ACC112 (cell line): Measurements from ENCODE around the gene CAMK2B.
"Not testable (repeated sequence)": the region's sequence is repeated elsewhere in the genome, so short reads cannot be mapped to it uniquely, and the experiment has no call there.

Experiments
- H2AFZ ChIP-seq: fragments of 200-600 bp; sonication (generic); one replicate; pipeline ENCODE4 v1.6.0; 2017; ENCODE audit warnings: antibody characterized with exemption, low read length; ENCODE audit not compliant: unreplicated experiment
- H3K27ac ChIP-seq: fragments of 200-600 bp; sonication (generic); 2 replicates; pipeline ENCODE4 v1.5.1; 2014; ENCODE audit warnings: low read depth, mild to moderate bottlenecking, antibody characterized with exemption, low read length, moderate library complexity
- H3K27me3 ChIP-seq: fragments of 200-600 bp; sonication (generic); 2 replicates; pipeline ENCODE4 v1.6.1; 2014; ENCODE audit warnings: mild to moderate bottlenecking, antibody characterized with exemption, low read length, moderate library complexity, mixed read lengths; ENCODE audit not compliant: insufficient read depth
- H3K36me3 ChIP-seq: fragments of 200-600 bp; sonication (generic); 2 replicates; pipeline ENCODE4 v1.6.1; 2016; ENCODE audit warnings: mild to moderate bottlenecking, antibody characterized with exemption, low read length, moderate library complexity, mixed read lengths; ENCODE audit not compliant: insufficient read depth
- H3K4me1 ChIP-seq: fragments of 200-600 bp; sonication (generic); one replicate; pipeline ENCODE4 v1.6.1; 2016; ENCODE audit warnings: low read length, mixed read lengths; ENCODE audit not compliant: insufficient read depth, unreplicated experiment, control insufficient read depth
- H3K4me3 ChIP-seq: fragments of 200-600 bp; sonication (generic); 2 replicates; pipeline ENCODE4 v1.5.1; 2014; ENCODE audit warnings: mild to moderate bottlenecking, low read depth, low read length
- H3K79me2 ChIP-seq: fragments of 200-600 bp; sonication (generic); one replicate; pipeline ENCODE4 v1.6.0; 2016; ENCODE audit warnings: low read length; ENCODE audit not compliant: control insufficient read depth, unreplicated experiment, insufficient read depth

CAMK2B gene

DNA sequence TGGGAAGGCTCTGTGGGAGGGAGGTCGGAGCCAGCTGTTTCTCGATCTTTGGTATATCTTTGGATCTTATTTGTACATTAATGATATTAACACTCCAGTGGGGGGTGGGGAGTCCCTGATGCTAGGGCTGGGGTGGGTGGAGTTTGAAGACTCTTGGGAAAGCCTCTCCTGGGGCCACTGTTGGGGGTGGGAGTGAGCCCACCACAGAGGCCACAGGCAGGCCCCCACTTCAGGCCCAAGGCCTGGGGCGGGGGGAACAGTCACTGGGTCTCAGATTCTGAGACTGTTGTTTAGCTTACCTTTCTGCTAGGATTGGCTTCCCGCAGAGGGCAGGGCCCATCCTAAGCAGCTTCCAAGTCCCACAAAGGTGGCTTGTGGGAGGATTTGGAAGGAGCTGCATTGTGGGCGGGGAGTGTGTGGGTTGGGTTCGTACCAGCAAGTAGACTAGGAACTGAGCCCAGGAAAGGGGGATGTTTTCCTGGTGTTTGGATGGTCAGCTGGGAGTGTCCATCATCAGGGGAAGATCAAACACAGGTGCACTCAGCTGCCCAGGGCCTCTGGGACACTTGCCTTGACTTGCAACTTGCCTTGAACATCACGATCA is 112.7 kb downstream of the CAMK2B start:
- Histone ChIP-seq H3K27ac (no peak overlapping the region), H3K36me3 (peaks cover 21% of the 10 kb centered on the region), H3K27me3 (no peaks in the 10 kb centered on the region), H3K79me2 (no peaks in the 10 kb centered on the region), H2AFZ (no peak overlapping the region), H3K4me3 (no peak overlapping the region), H3K4me1 (no peaks in the 10 kb centered on the region)

DNA sequence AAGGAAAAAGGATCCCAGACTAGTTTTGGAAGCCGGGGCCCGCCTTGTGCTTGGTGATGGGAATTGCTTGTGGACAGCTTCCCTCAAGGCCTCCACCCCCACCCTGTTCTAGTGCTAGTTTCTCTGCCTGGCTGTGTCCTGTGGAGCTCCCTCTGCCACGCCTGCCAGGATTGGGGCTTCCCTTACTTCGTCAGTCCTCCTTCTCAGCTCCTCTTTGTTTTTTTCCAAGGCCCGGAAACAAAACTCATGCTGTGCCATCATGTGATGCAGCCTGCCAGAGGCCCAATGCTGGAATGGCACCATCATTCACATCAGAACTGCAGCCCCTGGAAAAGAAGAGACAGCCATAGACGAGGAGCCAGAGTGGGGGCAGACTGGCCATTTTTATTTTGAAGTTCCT is 113.4 kb downstream of the CAMK2B start:
- Histone ChIP-seq H3K36me3 (peaks cover 23% of the 10 kb centered on the region), H3K4me1 (no peaks in the 10 kb centered on the region), H3K27ac (no peak overlapping the region), H3K79me2 (no peaks in the 10 kb centered on the region), H3K4me3 (no peak overlapping the region), H2AFZ (no peak overlapping the region), H3K27me3 (no peaks in the 10 kb centered on the region)

DNA sequence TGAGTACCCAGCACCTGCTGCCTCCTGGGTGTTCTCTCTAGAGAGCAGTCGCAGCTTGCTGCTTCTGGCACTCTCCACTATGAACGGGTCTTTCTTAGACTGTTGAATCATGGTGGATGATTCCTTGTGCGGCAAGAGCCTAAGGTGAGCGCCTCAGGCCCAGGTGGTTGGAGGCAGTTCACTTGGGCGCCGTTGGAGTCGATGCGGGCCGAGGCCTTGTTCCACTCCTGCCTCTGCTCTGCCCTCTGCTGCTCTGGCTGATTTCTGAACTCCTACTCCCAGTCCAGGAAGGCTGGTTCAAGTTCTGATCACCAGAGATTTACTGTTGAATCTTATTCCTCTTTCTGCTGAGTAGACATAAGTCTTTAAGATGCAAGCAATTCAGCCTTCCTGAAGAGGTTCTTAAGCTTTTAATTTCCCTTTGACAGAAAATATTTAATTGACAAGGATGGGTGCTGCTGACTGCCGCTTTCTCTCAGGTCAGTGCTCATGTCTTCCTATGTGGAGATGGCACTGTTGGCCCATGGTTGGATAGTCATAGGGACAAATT is 114.2 kb downstream of the CAMK2B start:
- H3K4me3 ChIP-seq, result no peak overlapping the region
- peaks cover 28% of the 10 kb centered on the region for H3K36me3 ChIP-seq
- H3K79me2 ChIP-seq, result no peaks in the 10 kb centered on the region
- no peaks in the 10 kb centered on the region for H3K4me1 ChIP-seq
- no peak overlapping the region for H2AFZ ChIP-seq
- H3K27ac ChIP-seq, result no peak overlapping the region
- no peaks in the 10 kb centered on the region for H3K27me3 ChIP-seq

DNA sequence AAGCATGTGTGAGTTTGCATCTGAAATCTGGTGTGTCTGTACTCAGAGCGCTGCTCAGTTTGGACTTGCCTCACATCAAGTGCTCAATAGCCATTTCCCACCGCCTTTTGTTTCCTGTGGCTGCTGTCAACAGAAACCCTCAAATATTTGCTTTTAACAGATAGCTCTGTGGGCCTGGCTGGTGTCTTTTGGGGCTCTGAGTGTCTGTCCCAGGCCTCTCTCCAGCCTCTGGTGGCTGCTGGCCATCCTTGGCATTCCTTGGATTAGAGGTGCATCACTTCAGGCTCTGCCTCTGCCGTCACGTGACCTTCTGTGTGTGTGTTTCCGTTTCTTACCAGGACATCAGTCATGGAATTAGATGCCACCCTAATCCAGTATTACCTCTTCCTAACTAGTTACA is 115.3 kb downstream of the CAMK2B start:
- Histone ChIP-seq H2AFZ (no peak overlapping the region), H3K27ac (no peak overlapping the region), H3K4me1 (no peaks in the 10 kb centered on the region), H3K36me3 (peaks cover 36% of the 10 kb centered on the region), H3K27me3 (no peaks in the 10 kb centered on the region), H3K79me2 (peaks cover 4% of the 10 kb centered on the region), H3K4me3 (no peak overlapping the region)

DNA sequence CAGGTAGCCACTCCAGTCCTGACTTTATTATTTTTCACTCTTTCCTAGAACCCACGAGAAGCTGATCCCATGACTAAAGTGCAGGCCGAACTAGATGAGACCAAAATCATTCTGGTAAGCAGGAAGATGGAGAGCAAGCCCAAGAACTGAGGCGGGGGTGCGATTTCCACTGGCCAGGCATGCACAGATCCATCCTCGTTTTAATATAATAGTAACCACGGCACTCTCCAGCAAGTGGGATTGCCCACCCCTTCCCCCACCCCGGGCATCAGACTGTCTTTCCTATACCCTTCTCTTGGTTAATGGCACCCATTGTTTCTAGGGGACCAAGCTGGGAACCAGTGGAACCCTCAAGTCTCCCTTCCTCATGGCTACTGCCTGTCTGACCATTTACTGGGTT is 117.3 kb downstream of the CAMK2B start:
- Histone ChIP-seq H3K79me2 (peaks cover 24% of the 10 kb centered on the region), H3K27ac (no peak overlapping the region), H3K36me3 (peaks cover 37% of the 10 kb centered on the region), H2AFZ (no peak overlapping the region), H3K27me3 (no peaks in the 10 kb centered on the region), H3K4me3 (no peak overlapping the region), H3K4me1 (no peaks in the 10 kb centered on the region)

DNA sequence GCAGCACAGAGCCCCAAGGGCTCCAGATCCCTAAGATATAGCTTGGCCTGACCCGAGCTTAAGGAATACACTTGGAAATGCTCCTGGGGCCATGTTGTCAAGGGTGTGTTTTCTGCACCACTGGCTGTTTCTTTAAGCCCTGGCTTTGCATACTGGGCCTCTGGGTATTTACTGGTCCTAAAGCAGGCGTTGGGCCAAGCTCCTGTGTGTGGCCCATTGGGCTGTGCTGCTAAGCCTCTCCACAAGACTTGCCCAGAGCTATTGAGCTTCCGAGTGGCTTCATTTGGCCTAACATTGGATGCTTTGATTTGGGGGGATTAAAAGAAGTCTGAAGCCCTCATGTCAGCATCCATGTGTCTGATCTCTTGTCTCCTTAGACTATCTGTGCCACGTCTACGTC is 119.4 kb downstream of the CAMK2B start:
- peaks cover 33% of the 10 kb centered on the region for H3K36me3 ChIP-seq
- H3K27me3 ChIP-seq, result no peaks in the 10 kb centered on the region
- H3K4me3 ChIP-seq, result no peak overlapping the region
- no peak overlapping the region for H3K27ac ChIP-seq
- no peak overlapping the region for H2AFZ ChIP-seq
- H3K4me1 ChIP-seq, result peaks cover 7% of the 10 kb centered on the region
- H3K79me2 ChIP-seq, result peaks cover 43% of the 10 kb centered on the region

DNA sequence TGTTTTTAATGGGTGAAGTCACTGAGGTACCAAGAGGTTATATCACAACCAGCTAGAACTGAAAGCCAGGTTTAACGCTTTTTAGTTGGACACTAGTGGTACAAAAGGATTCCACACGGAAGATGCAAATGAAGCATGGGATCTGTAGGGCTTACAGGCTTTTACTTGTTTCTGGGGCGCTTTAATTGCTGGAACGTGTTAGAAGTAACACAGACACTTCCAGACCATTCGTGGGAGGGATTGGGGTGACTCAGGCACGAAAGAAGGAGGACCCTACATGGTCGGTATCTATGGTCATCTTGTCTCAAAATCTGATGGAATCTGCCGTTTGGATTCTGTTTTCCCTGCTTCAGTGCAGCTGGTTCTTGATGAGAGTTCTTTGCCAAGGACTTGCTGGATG is 123.6 kb downstream of the CAMK2B start:
- Histone ChIP-seq H3K4me3 (peak overlapping the region; percentile 91), H3K79me2 (peaks cover 46% of the 10 kb centered on the region), H3K36me3 (peaks cover 13% of the 10 kb centered on the region; the same call in 1 of the 2 replicates), H3K4me1 (peaks cover 7% of the 10 kb centered on the region), H2AFZ (no peak overlapping the region), H3K27ac (peak overlapping the region; percentile 0; the same call in 1 of the 2 replicates), H3K27me3 (no peaks in the 10 kb centered on the region; the same call in 1 of the 2 replicates)

DNA sequence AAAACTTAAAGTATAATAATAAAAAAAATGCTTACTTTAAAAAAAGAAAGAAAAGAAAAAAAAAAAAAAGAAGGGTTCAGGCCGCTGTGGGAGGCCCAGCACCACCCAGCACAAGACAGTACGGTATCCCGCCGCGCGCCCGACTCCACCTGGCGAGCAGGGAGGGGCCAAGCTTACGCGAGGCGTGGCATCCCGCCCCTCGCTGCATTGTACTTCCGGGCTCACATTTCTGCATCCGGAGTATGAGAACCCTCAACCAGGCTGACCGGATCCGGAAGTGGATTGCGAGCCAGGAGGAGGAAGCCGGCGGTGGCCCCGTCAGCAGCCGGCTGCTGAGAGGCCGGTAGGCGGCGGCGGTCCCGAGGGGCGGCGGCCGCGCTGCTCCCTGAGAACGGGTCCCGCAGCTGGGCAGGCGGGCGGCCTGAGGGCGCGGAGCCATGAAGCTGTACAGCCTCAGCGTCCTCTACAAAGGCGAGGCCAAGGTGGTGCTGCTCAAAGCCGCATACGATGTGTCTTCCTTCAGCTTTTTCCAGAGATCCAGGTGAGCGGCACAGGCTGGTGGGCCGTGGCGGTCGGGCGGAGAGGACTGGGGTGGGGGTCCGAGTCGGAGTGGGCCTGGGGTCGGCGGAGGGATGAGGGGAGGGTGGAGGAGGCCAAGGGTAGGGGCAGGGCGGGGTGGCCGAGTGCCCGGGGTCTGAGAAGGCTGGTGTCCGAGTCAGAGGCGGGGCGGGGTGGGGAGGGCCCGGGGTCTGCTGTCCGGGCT is 124.5 kb downstream of the CAMK2B start, which contains the start of gene YKT6:
Gene YKT6, plus strand, starts transcription at position 280 of the 763 bp plus-strand sequence. Its CDS starts 158 bp downstream, at position 438.
- Histone ChIP-seq H3K27ac (peak within 1 kb of the TSS; percentile 31; the same call in 1 of the 2 replicates), H3K79me2 (peaks cover 46% of the 10 kb centered on the region)

DNA sequence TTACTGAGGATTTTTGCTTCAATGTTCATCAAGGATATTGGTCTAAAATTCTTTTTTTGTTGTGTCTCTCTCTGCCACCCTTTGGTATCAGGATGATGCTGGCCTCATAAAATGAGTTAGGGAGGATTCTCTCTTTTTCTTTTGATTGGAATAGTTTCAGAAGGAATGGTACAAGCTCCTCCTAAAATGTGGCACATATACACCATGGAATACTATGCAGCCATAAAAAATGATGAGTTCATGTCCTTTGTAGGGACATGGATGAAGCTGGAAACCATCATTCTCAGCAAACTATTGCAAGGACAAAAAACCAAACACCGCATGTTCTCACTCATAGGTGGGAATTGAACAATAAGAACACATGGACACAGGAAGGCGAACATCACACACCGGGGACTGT is 125.2 kb downstream of the CAMK2B start:
- Histone ChIP-seq H3K4me1 (peaks cover 12% of the 10 kb centered on the region), H3K79me2 (peaks cover 42% of the 10 kb centered on the region)
- not testable (repeated sequence) for H3K36me3 ChIP-seq, H3K27me3 ChIP-seq, H3K27ac ChIP-seq, H2AFZ ChIP-seq, H3K4me3 ChIP-seq

More for the DNA sequence above, 124.5 kb downstream of the CAMK2B start, which contains the start of gene YKT6:
- Histone ChIP-seq H3K27me3 (no peaks in the 10 kb centered on the region; the same call in 1 of the 2 replicates), H2AFZ (peak within 1 kb of the TSS; percentile 7), H3K36me3 (peaks cover 7% of the 10 kb centered on the region; the same call in 1 of the 2 replicates), H3K4me3 (peak within 1 kb of the TSS; percentile 91), H3K4me1 (peaks cover 12% of the 10 kb centered on the region)

DNA sequence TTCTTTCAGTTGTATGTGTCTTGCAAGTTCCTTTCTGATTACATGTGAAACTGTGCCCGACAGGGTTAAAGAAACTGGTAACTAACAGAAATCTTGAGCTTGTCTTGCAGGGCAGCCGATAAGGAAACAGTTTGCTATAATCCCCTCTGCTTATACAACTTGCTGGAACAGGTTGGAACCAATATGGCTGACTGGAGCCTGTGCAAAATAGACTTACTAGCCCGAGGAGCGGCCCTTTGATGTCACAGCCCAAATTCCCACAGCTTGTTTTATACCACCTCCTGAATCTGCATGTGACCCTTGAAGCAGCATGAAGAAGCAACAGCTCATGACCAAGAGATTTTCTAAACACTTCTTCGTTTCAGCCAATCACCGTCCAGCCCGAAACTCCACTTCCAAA is 127.9 kb downstream of the CAMK2B start:
- H3K79me2 ChIP-seq, result peaks cover 17% of the 10 kb centered on the region
- no peak overlapping the region for H2AFZ ChIP-seq
- H3K27ac ChIP-seq, result no peak overlapping the region
- peaks cover 9% of the 10 kb centered on the region for H3K4me1 ChIP-seq
- H3K4me3 ChIP-seq, result no peak overlapping the region
- H3K36me3 ChIP-seq, result no peaks in the 10 kb centered on the region
- no peaks in the 10 kb centered on the region; the same call in none of the 2 replicates for H3K27me3 ChIP-seq
